ENCODE measurements around the gene GLT6D1.

GLT6D1 gene

GRCh38 chr9:135582966-135583687 lies 56.2 kb downstream of the GLT6D1 start:
- no peak for DNase-seq

- no peak for DNase-seq
Measured at GRCh38 chr9:135582541-135582940, 56.8 kb downstream of the GLT6D1 start.

GRCh38 chr9:135581636-135582426 lies 57.5 kb downstream of the GLT6D1 start:
- no peak for DNase-seq

- no peak for DNase-seq
Measured at GRCh38 chr9:135580664-135581380, 58.5 kb downstream of the GLT6D1 start.

DNA sequence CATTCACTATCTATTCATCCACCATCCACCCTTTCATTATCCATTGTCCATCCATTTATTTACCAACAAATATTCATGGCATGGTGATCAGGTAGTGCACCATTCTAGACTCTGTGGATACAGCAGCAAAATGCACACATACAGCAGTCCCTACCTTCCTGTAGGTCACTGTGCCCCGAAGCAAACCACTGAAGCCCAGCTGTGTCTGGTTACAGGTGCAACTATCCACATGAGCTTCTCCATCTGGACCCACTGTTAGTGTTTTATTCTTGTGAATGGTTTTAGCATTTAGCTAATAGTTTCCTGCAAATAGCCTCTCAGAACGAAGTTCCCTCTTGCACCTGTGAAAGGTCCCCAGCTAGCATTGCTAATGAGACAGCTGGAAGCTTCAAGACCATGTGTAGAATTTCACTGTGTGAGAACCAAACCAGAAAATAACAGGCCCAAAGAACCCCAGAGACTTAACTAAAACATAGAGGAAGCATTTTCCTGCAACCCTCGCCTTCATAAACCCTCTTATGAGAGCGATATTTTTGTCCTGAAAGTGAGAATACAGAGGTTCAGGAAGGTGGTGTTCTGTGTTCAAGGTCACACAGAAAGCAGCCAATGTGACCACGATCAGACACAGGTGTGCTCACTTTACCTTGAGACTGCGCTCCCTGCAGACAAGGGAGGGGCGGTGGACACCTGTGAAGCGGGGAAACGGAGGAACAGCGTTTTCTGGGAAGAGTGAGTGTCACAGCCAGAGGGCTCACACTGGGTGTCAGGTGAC lies 59.3 kb downstream of the GLT6D1 start:
- no peak for DNase-seq

- no peak for DNase-seq
Measured at GRCh38 chr9:135579356-135579755, 60.0 kb downstream of the GLT6D1 start.

DNA sequence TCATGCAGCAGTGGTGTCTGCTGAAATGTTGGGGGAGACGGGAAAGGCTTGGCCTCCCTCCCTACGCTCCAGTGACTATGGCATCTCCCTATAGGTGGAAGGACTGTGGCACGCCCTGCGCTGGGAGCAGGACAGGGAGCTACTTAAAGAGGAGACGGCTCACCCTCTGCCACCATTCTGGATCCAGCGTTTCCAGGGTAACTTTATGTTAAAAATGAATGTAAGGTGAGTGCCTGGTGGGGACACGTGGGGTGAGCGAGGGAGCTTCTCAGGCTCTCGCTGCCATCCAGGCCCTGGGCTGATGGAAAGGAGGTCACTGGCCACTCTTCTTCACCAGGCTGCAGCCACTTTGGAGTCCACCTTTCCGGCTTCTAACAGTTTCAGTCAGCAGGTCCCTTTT lies 62.1 kb downstream of the GLT6D1 start:
- no peak for DNase-seq

DNA sequence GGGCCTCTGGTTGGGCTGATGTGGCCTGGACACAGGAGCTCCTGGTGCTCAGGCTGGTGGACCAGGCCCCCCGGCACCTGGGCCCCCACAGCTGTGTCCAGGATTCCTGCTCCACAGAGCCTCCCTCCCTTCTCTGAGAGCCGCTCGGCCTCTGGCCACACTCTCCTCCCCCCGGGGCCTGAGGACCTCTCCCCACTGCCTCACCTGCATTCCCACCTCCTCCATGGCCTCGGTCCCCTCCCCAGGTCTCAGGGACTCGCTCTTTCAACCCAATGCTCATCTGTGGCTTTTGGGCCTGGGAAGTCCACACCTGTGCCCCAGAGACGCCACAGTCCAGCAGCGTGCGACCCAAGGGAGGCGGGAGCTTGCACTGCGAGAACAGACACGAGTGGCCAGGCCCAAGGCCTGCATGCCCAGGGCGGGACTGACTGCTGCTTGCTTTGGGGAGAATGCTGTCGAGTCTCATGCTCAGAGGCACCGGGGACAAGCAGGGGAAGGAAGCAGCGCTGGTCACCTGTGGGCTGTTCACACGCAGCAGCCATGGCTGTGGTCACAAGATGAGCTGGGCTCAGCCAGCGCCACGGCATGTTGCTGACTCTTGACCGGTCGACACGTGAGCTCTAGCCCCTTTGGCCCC lies 63.2 kb downstream of the GLT6D1 start:
- no peak for DNase-seq

- DNase-seq: no peak
Measured at GRCh38 chr9:135574943-135575342, 64.4 kb downstream of the GLT6D1 start.

- DNase-seq: no peak
Measured at GRCh38 chr9:135574331-135574730, 65.0 kb downstream of the GLT6D1 start.

All from NCI-H82 (cell line).